ENCODE measurements around the gene MCF2L.

The MCF2L gene

GRCh38 chr13:113033054-113033850, 64.2 kb downstream of the MCF2L start:
- DNase-seq, result no peak

GRCh38 chr13:113034451-113035212, 65.6 kb downstream of the MCF2L start:
- DNase-seq, result peak; percentile 68

- DNase-seq, result no peak
Measured at GRCh38 chr13:113035213-113035800, 66.3 kb downstream of the MCF2L start.

DNA sequence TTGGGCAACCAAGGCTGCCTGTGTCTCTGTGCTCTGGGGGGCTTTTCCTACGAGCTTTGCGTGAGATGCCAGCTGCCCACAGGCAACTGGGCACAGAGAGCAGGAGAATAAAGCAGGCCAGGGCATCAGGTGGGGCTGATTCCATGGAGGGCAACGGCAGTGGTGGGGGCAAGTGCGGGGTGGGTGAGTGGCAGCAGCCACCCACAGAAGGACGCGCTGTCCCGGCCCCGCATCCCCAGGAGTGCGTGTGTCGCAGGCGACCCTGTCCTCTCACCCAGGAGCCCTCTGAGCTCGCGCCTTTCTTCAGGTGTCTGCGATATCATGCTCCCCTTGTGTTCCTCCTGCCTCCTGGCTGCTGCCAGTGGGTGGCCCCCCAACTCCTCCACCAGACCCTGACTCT, 67.4 kb downstream of the MCF2L start:
- DNase-seq, result no peak

GRCh38 chr13:113040031-113040430, 71.0 kb downstream of the MCF2L start:
- no peak for DNase-seq

- no peak for DNase-seq
Measured at GRCh38 chr13:113040597-113041292, 71.7 kb downstream of the MCF2L start.

- DNase-seq, result no peak
Measured at GRCh38 chr13:113041293-113041690, 72.3 kb downstream of the MCF2L start.

DNA sequence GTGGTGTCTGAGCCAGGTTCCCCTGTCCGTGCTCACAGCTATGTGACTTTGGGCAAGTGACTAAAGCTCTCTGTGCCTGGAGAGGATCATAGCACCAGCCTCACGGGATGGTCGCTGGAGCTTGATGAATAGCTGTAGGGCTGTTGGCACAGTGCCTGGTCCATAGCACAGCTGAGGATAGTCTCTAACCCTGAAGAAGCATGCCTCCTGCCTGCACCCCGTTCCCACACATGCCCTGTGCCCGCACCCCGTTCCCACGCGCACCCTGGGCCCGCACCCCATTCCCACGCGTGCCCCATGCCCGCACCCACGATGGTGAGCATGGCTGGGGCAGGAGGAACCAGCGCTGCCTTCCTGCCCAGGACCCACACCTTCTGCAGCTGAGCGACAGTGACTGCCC, 72.9 kb downstream of the MCF2L start:
- peak; percentile 51 for DNase-seq

- no peak for DNase-seq
Measured at GRCh38 chr13:113042456-113042855, 73.4 kb downstream of the MCF2L start.

- DNase-seq, result peak; percentile 24
Measured at GRCh38 chr13:113043001-113043630, 74.1 kb downstream of the MCF2L start.

GRCh38 chr13:113043931-113044330, 74.9 kb downstream of the MCF2L start:
- DNase-seq, result peak; percentile 53

- DNase-seq, result peak; percentile 77
Measured at GRCh38 chr13:113044391-113045114, 75.5 kb downstream of the MCF2L start.

- DNase-seq, result no peak
Measured at GRCh38 chr13:113045251-113046127, 76.5 kb downstream of the MCF2L start.

DNA sequence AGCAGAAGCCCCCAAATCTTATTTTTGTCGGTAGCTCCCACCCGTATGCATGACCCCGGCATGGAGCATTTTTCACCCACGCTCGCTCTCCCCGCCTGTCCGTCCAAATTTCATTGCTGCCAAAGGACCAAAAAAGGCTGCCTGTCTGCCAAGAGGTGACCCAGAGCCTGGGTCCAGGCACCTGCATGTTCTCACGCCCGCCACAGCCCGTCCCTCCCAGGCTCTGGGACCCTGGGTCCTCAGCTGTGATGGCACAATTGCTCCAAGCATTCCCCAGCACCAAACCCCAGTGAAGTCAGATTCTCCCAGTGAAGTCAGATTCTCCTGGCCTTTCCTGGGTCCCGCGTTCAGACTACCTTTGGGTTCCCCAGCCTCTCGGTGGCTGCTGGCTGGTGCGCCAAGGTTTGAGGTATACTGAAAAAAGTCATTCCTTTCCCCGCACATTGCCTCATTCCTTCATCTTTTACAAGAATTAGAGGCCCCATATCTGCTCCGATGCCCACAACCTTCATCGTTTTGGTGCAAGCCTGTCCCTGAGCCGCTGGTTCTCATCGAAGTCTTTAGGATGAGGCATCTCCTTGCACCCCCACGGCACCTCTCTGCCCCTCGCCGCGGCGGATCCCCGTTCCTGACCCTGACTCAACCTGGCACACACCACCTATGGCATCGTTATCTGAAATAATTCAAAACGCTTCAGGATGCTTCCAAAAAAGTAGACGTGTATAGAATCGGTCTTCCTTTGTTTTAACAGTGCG, 77.3 kb downstream of the MCF2L start:
- no peak for DNase-seq

GRCh38 chr13:113046883-113047244, 77.8 kb downstream of the MCF2L start:
- DNase-seq, result no peak

- DNase-seq, result no peak
Measured at GRCh38 chr13:113047587-113047986, 78.6 kb downstream of the MCF2L start.

DNA sequence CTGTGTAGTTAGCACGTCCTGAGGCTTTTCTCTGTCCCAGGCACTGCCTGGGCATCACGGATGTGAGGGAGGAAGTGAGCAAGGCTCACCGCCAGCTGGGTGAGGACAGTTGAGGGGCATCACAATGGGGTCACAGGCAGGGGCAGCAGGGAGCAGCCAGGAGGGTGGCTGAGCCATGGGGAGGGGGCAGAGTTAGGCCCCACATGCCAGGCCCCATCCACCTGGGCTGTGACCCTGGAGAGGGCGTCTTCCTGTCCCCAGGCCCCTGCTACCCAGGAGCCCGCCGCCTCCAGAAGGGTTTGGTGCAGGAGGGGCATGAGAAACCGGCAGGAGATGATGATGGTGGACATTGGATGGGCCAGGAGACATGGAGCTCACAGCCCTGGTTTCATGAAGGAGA, 79.8 kb downstream of the MCF2L start:
- DNase-seq, result no peak

DNA sequence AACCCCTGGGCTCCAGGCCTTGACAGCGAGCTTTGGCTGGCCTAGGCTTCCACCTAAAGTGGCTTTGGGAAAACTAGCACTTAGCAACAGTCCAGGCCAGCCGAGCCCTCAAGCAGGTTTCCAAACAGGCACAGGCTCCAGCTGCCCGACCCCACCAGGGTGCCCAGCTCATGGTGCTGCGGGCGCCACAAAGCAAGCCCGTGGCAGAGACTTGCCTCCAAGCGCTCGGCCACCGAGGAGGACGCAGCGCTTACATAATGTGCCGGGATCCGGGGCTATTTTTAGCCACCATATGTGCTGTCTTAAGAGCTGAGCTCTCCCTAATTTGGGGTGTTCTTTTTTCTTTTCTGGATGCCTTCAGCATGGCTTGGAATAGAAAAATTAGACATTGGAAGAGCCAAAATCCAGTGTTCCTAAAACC, 80.5 kb downstream of the MCF2L start:
- DNase-seq, result no peak

DNA sequence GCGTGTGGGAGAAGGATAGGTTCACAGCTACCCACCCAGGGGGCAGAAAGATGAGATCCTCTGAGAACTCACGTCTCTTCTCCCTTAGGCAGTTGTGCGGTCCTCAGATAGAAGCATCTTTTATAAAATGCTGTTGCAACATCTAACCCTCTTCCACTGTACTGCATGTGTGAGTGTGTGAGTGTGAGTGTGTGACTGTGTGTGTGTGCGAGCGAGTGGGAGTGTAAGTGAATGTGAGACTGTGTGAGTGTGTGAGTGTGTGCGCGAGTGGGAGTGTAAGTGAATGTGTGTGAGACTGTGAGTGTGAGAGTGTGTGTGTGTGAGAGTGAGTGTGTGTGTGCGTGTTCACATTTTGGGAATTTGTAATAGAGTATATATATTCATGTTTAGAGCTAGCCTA, 81.0 kb downstream of the MCF2L start:
- no peak for DNase-seq

- DNase-seq, result peak; percentile 31
Measured at GRCh38 chr13:113050734-113051431, 81.9 kb downstream of the MCF2L start.
